ENCODE data around the gene BCL2L13. TPM values are rescaled to one million over a fixed set of nuclear protein-coding genes. Genes with fewer than 3 reads are reported as not detected.

BCL2L13 gene
- total RNA-seq, 1 donor from 2014 or later = 69.0 TPM

GRCh38 chr22:17712441-17712840 is 73.9 kb downstream of the BCL2L13 start:
- Histone ChIP-seq H3K9ac (ENCODE audit: low read length) (no peak overlapping the region), H4K20me1 (ENCODE audit: insufficient read depth, low read length) (peaks cover 21% of the 10 kb centered on the region), H3K27me3 (ENCODE audit: insufficient read depth, low read length) (no peaks in the 10 kb centered on the region), H2AFZ (ENCODE audit: low read depth, low read length) (no peak overlapping the region), H3K79me2 (ENCODE audit: insufficient read depth, low read length) (peaks cover 53% of the 10 kb centered on the region), H3K4me1 (ENCODE audit: insufficient read depth, low read length) (peaks cover 9% of the 10 kb centered on the region), H3K4me3 (ENCODE audit: insufficient read depth, low read depth, low read length) (no peak overlapping the region), H3K4me2 (ENCODE audit: low read length) (peak overlapping the region; percentile 11), H3K36me3 (ENCODE audit: insufficient read depth, low read length) (no peaks in the 10 kb centered on the region), H3K9me3 (ENCODE audit: insufficient read depth, low read depth, low read length) (no peaks in the 10 kb centered on the region), H3K27ac (ENCODE audit: low read depth, low read length) (no peak overlapping the region)
- Mint-ChIP-seq H3K36me3 (ENCODE audit: low read depth, unreplicated experiment) (peaks cover 5% of the 10 kb centered on the region), H3K4me3 (ENCODE audit: unreplicated experiment) (no peak overlapping the region), H3K4me1 (ENCODE audit: low read depth, unreplicated experiment) (peaks cover 14% of the 10 kb centered on the region), H3K27ac (ENCODE audit: unreplicated experiment) (no peak overlapping the region), H3K9me3 (ENCODE audit: unreplicated experiment) (peaks cover 2% of the 10 kb centered on the region), H3K27me3 (ENCODE audit: low read depth, unreplicated experiment) (no peaks in the 10 kb centered on the region)
- FAIRE-seq (peak; percentile 45), DNase-seq (ENCODE audit: low read depth) (peak; percentile 57)
- TF ChIP-seq CTCF (IDR thresholded peaks at IDR 0.05; ENCODE audit: insufficient read depth, low read depth, low read length) (no peak), EZH2 (IDR thresholded peaks at IDR 0.05; ENCODE audit: insufficient read depth, low read length) (no peak)

- no peaks in the 10 kb centered on the region for H3K9me3 ChIP-seq (ENCODE audit: insufficient read depth, low read depth, low read length)
- DNase-seq (ENCODE audit: low read depth) (no peak), FAIRE-seq (peak; percentile 5)
- peaks cover 26% of the 10 kb centered on the region for H4K20me1 ChIP-seq (ENCODE audit: insufficient read depth, low read length)
- Mint-ChIP-seq H3K9me3 (ENCODE audit: unreplicated experiment) (no peaks in the 10 kb centered on the region), H3K36me3 (ENCODE audit: low read depth, unreplicated experiment) (peaks cover 2% of the 10 kb centered on the region), H3K27me3 (ENCODE audit: low read depth, unreplicated experiment) (no peaks in the 10 kb centered on the region), H3K4me1 (ENCODE audit: low read depth, unreplicated experiment) (peaks cover 16% of the 10 kb centered on the region), H3K27ac (ENCODE audit: unreplicated experiment) (no peak overlapping the region), H3K4me3 (ENCODE audit: unreplicated experiment) (no peak overlapping the region)
- H3K27me3 ChIP-seq (ENCODE audit: insufficient read depth, low read length) = no peaks in the 10 kb centered on the region
- no peaks in the 10 kb centered on the region for H3K36me3 ChIP-seq (ENCODE audit: insufficient read depth, low read length)
- H3K4me2 ChIP-seq (ENCODE audit: low read length) = no peak overlapping the region
- H3K4me3 ChIP-seq (ENCODE audit: insufficient read depth, low read depth, low read length) = no peak overlapping the region
- peaks cover 34% of the 10 kb centered on the region for H3K79me2 ChIP-seq (ENCODE audit: insufficient read depth, low read length)
- peaks cover 3% of the 10 kb centered on the region for H3K4me1 ChIP-seq (ENCODE audit: insufficient read depth, low read length)
- no peak overlapping the region for H3K27ac ChIP-seq (ENCODE audit: low read depth, low read length)
- H2AFZ ChIP-seq (ENCODE audit: low read depth, low read length) = no peak overlapping the region
- no peak for TF ChIP-seq CTCF (IDR thresholded peaks at IDR 0.05; ENCODE audit: insufficient read depth, low read depth, low read length)
- TF ChIP-seq EZH2 (IDR thresholded peaks at IDR 0.05; ENCODE audit: insufficient read depth, low read length) = no peak
- no peak overlapping the region for H3K9ac ChIP-seq (ENCODE audit: low read length)
Measured at GRCh38 chr22:17716529-17716928, 78.0 kb downstream of the BCL2L13 start.

GRCh38 chr22:17717708-17718107 is 79.2 kb downstream of the BCL2L13 start:
- FAIRE-seq = no peak
- no peak for TF ChIP-seq EZH2 (IDR thresholded peaks at IDR 0.05; ENCODE audit: insufficient read depth, low read length)
- TF ChIP-seq CTCF (IDR thresholded peaks at IDR 0.05; ENCODE audit: insufficient read depth, low read depth, low read length) = no peak
- Histone ChIP-seq H3K79me2 (ENCODE audit: insufficient read depth, low read length) (peaks cover 32% of the 10 kb centered on the region), H4K20me1 (ENCODE audit: insufficient read depth, low read length) (peaks cover 31% of the 10 kb centered on the region), H2AFZ (ENCODE audit: low read depth, low read length) (no peak overlapping the region), H3K9ac (ENCODE audit: low read length) (no peak overlapping the region), H3K9me3 (ENCODE audit: insufficient read depth, low read depth, low read length) (no peaks in the 10 kb centered on the region), H3K4me1 (ENCODE audit: insufficient read depth, low read length) (no peaks in the 10 kb centered on the region), H3K27ac (ENCODE audit: low read depth, low read length) (no peak overlapping the region), H3K36me3 (ENCODE audit: insufficient read depth, low read length) (no peaks in the 10 kb centered on the region), H3K27me3 (ENCODE audit: insufficient read depth, low read length) (no peaks in the 10 kb centered on the region), H3K4me3 (ENCODE audit: insufficient read depth, low read depth, low read length) (no peak overlapping the region), H3K4me2 (ENCODE audit: low read length) (no peak overlapping the region)
- Mint-ChIP-seq H3K27ac (ENCODE audit: unreplicated experiment) (peak overlapping the region; percentile 85), H3K36me3 (ENCODE audit: low read depth, unreplicated experiment) (peaks cover 2% of the 10 kb centered on the region), H3K4me3 (ENCODE audit: unreplicated experiment) (no peak overlapping the region), H3K9me3 (ENCODE audit: unreplicated experiment) (no peaks in the 10 kb centered on the region), H3K4me1 (ENCODE audit: low read depth, unreplicated experiment) (peaks cover 12% of the 10 kb centered on the region), H3K27me3 (ENCODE audit: low read depth, unreplicated experiment) (no peaks in the 10 kb centered on the region)
- no peak for DNase-seq (ENCODE audit: low read depth)
